HG03159 (cell line): ENCODE results near the gene FAM156B.
"Not testable (repeated sequence)": the region's sequence is repeated elsewhere in the genome, so short reads cannot be mapped to it uniquely, and the experiment has no call there.

Experiments used
- ATAC-seq: cut with Tn5 transposase; IDR thresholded peaks from one replicate; pipeline ENCODE4 v1.9.1; 2021; ENCODE audit warnings: mild to moderate bottlenecking, moderate library complexity; ENCODE audit not compliant: unreplicated experiment

Gene FAM156B

GRCh38 chrX:52914704-52915103 lies 17.6 kb downstream of the FAM156B start:
- ATAC-seq: not testable (repeated sequence)

GRCh38 chrX:52923781-52924241 lies 26.7 kb downstream of the FAM156B start:
- ATAC-seq: no peak

GRCh38 chrX:52930214-52930613 lies 33.1 kb downstream of the FAM156B start:
- ATAC-seq: not testable (repeated sequence)

GRCh38 chrX:52933213-52933612 lies 36.1 kb downstream of the FAM156B start:
- no peak for ATAC-seq

- peak; percentile 26 for ATAC-seq
Observed at GRCh38 chrX:52933976-52934703, 37.0 kb downstream of the FAM156B start.

- peak; percentile 91 for ATAC-seq
Observed at GRCh38 chrX:52934704-52935469, 37.8 kb downstream of the FAM156B start.

- ATAC-seq: not testable (repeated sequence)
Observed at GRCh38 chrX:52935470-52935784, 38.3 kb downstream of the FAM156B start.

- not testable (repeated sequence) for ATAC-seq
Observed at GRCh38 chrX:52940704-52941103, 43.6 kb downstream of the FAM156B start.

GRCh38 chrX:52941728-52942127 lies 44.6 kb downstream of the FAM156B start:
- ATAC-seq: not testable (repeated sequence)

GRCh38 chrX:52945838-52946494 lies 48.8 kb downstream of the FAM156B start:
- ATAC-seq: not testable (repeated sequence)

GRCh38 chrX:52947501-52947900 lies 50.4 kb downstream of the FAM156B start:
- ATAC-seq: not testable (repeated sequence)

GRCh38 chrX:52948265-52948664 lies 51.1 kb downstream of the FAM156B start:
- not testable (repeated sequence) for ATAC-seq

GRCh38 chrX:52949325-52949724 lies 52.2 kb downstream of the FAM156B start:
- not testable (repeated sequence) for ATAC-seq

- not testable (repeated sequence) for ATAC-seq
Observed at GRCh38 chrX:52949884-52950283, 52.8 kb downstream of the FAM156B start.
